Measurements from ENCODE around the gene ST6GALNAC6.

- no peak for TF ChIP-seq CTCF (conservative IDR thresholded peaks at IDR 0.05; ENCODE audit: low read depth, low read length)
- no peak for TF ChIP-seq RFX5 (IDR thresholded peaks at IDR 0.05; ENCODE audit: low read depth, low read length)
- no peak for TF ChIP-seq RAD21 (IDR thresholded peaks at IDR 0.05; ENCODE audit: low read length)
- no peak for TF ChIP-seq NFE2L2 (IDR thresholded peaks at IDR 0.05; ENCODE audit: low read depth, low read length)
- no peak for TF ChIP-seq POLR2A (IDR thresholded peaks at IDR 0.05; ENCODE audit: low read depth, low read length)
- TF ChIP-seq MAFK (IDR thresholded peaks at IDR 0.05; ENCODE audit: low read depth, low read length) = no peak
- no peak for TF ChIP-seq FOS (IDR thresholded peaks at IDR 0.05; ENCODE audit: low read depth, low read length)
- TF ChIP-seq CEBPB (IDR thresholded peaks at IDR 0.05; ENCODE audit: low read depth, low read length) = no peak
- no peak for TF ChIP-seq BHLHE40 (IDR thresholded peaks at IDR 0.05; ENCODE audit: low read depth, low read length)
- TF ChIP-seq MXI1 (IDR thresholded peaks at IDR 0.05; ENCODE audit: borderline replicate concordance, low read depth, low read length) = no peak
- TF ChIP-seq, protein P1, sequence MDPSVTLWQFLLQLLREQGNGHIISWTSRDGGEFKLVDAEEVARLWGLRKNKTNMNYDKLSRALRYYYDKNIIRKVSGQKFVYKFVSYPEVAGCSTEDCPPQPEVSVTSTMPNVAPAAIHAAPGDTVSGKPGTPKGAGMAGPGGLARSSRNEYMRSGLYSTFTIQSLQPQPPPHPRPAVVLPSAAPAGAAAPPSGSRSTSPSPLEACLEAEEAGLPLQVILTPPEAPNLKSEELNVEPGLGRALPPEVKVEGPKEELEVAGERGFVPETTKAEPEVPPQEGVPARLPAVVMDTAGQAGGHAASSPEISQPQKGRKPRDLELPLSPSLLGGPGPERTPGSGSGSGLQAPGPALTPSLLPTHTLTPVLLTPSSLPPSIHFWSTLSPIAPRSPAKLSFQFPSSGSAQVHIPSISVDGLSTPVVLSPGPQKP (IDR thresholded peaks at IDR 0.05; ENCODE audit: borderline replicate concordance, low read depth, low read length) = no peak
- TF ChIP-seq CHD1 (IDR thresholded peaks at IDR 0.05; ENCODE audit: low read depth, low read length) = no peak
- TF ChIP-seq RCOR1 (IDR thresholded peaks at IDR 0.05; ENCODE audit: insufficient replicate concordance, low read length) = no peak
- TF ChIP-seq SMC3 (IDR thresholded peaks at IDR 0.05; ENCODE audit: low read depth, low read length) = no peak
These were observed 47.3 kb upstream of the ST6GALNAC6 start for GRCh38 chr9:127946728-127947127.

Data from IMR-90 (cell line).